Measurements from ENCODE around the gene GPC5. TPM values are rescaled to one million over a fixed set of nuclear protein-coding genes. Genes with fewer than 3 reads are reported as not detected.

The GPC5 gene
- total and polyA plus RNA-seq, 2 of the 13 experiments (the other 11 are each of a cell fraction or from before 2014, with no cell fraction given), result 0.02 to 0.07 TPM

DNA sequence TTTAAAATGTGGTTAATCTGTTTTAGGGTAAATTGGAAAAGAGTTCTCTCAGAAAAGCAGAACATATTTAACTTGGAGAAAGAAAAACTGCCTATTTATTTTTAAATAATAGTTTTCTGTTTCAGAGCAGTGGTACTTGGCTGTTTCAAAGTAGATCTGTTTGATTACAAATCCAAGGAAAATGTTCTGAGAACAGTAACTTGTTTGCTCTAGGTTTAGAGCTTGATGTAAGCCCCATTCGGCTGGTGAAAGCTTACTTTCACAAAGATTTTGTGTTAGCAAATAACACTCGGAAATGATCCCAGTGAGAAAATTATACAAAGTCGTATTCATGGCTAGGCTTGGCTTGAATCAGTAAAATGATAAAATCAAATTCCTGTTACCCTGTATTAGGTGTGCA, 1432.4 kb downstream of the GPC5 start:
- in situ Hi-C loops (cut with HindIII; ENCODE audit: extremely low pct_ligation_motif_present, low pct_unique_long_range_greater_than_20kb) (no loop called here), intact Hi-C loops (cut with micrococcal nuclease; ENCODE audit: unreplicated experiment) (no loop called here)
- no peak overlapping the region for H3K9ac ChIP-seq (ENCODE audit: insufficient read depth, low read depth, low read length)
- CTCF ChIA-PET (ENCODE audit: low intra/inter-chr PET ratio, low total read pairs), result no interaction called here
- WGBS (ENCODE audit: low lambda C conversion rate), result 10% methylated on average over 3 of the region's 3 CpGs
- FAIRE-seq, result no peak
- no peak overlapping the region for H3K27ac ChIP-seq (ENCODE audit: extremely low read length, insufficient read depth, low read length)
- no peak for ATAC-seq
- no peak overlapping the region for H3K4me2 ChIP-seq (ENCODE audit: low read depth, low read length)
- H4K20me1 ChIP-seq (ENCODE audit: insufficient read depth, low read length), result no peaks in the 10 kb centered on the region
- no peak for DNase-seq (ENCODE audit: low spot score)
- no TSS peak for BruUV-seq (replicated peaks)
- no peaks in the 10 kb centered on the region for H3K36me3 ChIP-seq (replicated peaks in 1 of 2; ENCODE audit: control insufficient read depth in 1 of 2, insufficient read depth in 2 of 2, low read length in 2 of 2)
- no peak overlapping the region for H2AFZ ChIP-seq (ENCODE audit: low read length)
- H3K9me3 ChIP-seq (ENCODE audit: low read length), result no peaks in the 10 kb centered on the region
- POLR2A ChIA-PET, result no interaction called here
- H3K27me3 ChIP-seq (ENCODE audit: control insufficient read depth in 1 of 2, insufficient read depth in 2 of 2, low read length in 2 of 2), result no peaks in the 10 kb centered on the region
- no peak overlapping the region for H3K4me3 ChIP-seq (replicated peaks in 1 of 3; ENCODE audit: insufficient read depth in 1 of 3, low read depth in 2 of 3, low read length in 3 of 3)
- no peaks in the 10 kb centered on the region for H3K4me1 ChIP-seq (ENCODE audit: insufficient read depth, low read length)
- TF ChIP-seq AGO1 (IDR thresholded peaks at IDR 0.05; ENCODE audit: low read depth, low read length, poor library complexity, severe bottlenecking), result no peak
- TF ChIP-seq KLF6 (CRISPR knock-in tag; IDR thresholded peaks at IDR 0.05), result no peak
- TF ChIP-seq ZNF263 (CRISPR knock-in tag; IDR thresholded peaks at IDR 0.05), result no peak
- no peak for TF ChIP-seq ZNF292 (CRISPR knock-in tag; IDR thresholded peaks at IDR 0.05; ENCODE audit: borderline replicate concordance, low read depth)
- no peak for TF ChIP-seq NFE2L1 (CRISPR knock-in tag; IDR thresholded peaks at IDR 0.05; ENCODE audit: borderline replicate concordance)
- H3K79me2 ChIP-seq (ENCODE audit: insufficient read depth, low read length), result no peaks in the 10 kb centered on the region

DNA sequence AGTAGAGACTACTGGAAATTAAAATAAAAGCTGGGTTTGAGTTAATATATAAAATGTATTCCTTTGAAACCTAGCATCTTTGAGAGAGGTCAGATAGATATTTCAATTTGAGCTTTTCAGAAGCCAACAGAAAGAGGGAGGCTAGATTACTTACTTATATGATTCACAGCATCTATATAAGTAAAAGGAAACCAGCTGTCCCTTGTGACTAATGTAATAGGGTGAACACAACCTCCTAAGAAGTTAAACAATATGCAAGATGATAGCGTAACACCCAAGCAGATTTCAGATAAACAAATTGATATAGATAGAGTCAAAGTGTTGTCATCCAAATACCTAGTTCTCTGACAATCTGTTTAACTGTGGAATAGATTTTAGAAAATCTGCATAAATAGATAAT, 1434.7 kb downstream of the GPC5 start:
- BruUV-seq (replicated peaks), result no TSS peak
- Histone ChIP-seq H3K4me2 (ENCODE audit: low read depth, low read length) (no peak overlapping the region), H3K27me3 (ENCODE audit: control insufficient read depth in 1 of 2, insufficient read depth in 2 of 2, low read length in 2 of 2) (no peaks in the 10 kb centered on the region; a peak in 1 of 5 replicates), H3K79me2 (ENCODE audit: insufficient read depth, low read length) (no peaks in the 10 kb centered on the region), H3K4me1 (ENCODE audit: insufficient read depth, low read length) (no peaks in the 10 kb centered on the region), H4K20me1 (ENCODE audit: insufficient read depth, low read length) (no peaks in the 10 kb centered on the region), H3K9me3 (ENCODE audit: low read length) (no peaks in the 10 kb centered on the region), H3K9ac (ENCODE audit: insufficient read depth, low read depth, low read length) (no peak overlapping the region), H3K36me3 (replicated peaks in 1 of 2; ENCODE audit: control insufficient read depth in 1 of 2, insufficient read depth in 2 of 2, low read length in 2 of 2) (no peaks in the 10 kb centered on the region), H2AFZ (ENCODE audit: low read length) (no peak overlapping the region), H3K4me3 (replicated peaks in 1 of 3; ENCODE audit: insufficient read depth in 1 of 3, low read depth in 2 of 3, low read length in 3 of 3) (no peak overlapping the region), H3K27ac (ENCODE audit: extremely low read length, insufficient read depth, low read length) (no peak overlapping the region)
- WGBS (ENCODE audit: low lambda C conversion rate), result 93% methylated on average over 1 of the region's 1 CpG
- intact Hi-C loops (cut with micrococcal nuclease; ENCODE audit: unreplicated experiment) (no loop called here), in situ Hi-C loops (cut with HindIII; ENCODE audit: extremely low pct_ligation_motif_present, low pct_unique_long_range_greater_than_20kb) (no loop called here)
- TF ChIP-seq HDAC1 (CRISPR knock-in tag; IDR thresholded peaks at IDR 0.05) (no peak), ZNF839 (CRISPR knock-in tag; IDR thresholded peaks at IDR 0.05; ENCODE audit: borderline replicate concordance) (no peak), NFIB (CRISPR knock-in tag; IDR thresholded peaks at IDR 0.05; ENCODE audit: borderline replicate concordance) (no peak), CREBL2 (CRISPR knock-in tag; IDR thresholded peaks at IDR 0.05; ENCODE audit: borderline replicate concordance) (no peak), HNRNPK (IDR thresholded peaks at IDR 0.05; ENCODE audit: low read depth, low read length, poor library complexity, severe bottlenecking) (no peak), ZNF264 (CRISPR knock-in tag; IDR thresholded peaks at IDR 0.05) (no peak), SAFB2 (CRISPR knock-in tag; IDR thresholded peaks at IDR 0.05; ENCODE audit: borderline replicate concordance, low read depth) (no peak), MZF1 (CRISPR knock-in tag; IDR thresholded peaks at IDR 0.05; ENCODE audit: borderline replicate concordance) (no peak), ZNF274 (CRISPR knock-in tag; IDR thresholded peaks at IDR 0.05) (no peak), TCF7L2 (IDR thresholded peaks at IDR 0.05; ENCODE audit: low read depth, low read length) (no peak), RBFOX2 (IDR thresholded peaks at IDR 0.05; ENCODE audit: low read depth, low read length) (no peak), HNRNPUL1 (IDR thresholded peaks at IDR 0.05; ENCODE audit: low read depth, low read length) (no peak), IRX3 (CRISPR knock-in tag; IDR thresholded peaks at IDR 0.05; ENCODE audit: borderline replicate concordance, low read depth) (no peak), ARNT (IDR thresholded peaks at IDR 0.05) (no peak), NPAS2 (CRISPR knock-in tag; IDR thresholded peaks at IDR 0.05; ENCODE audit: borderline replicate concordance) (no peak), ELK4 (CRISPR knock-in tag; IDR thresholded peaks at IDR 0.05; ENCODE audit: borderline replicate concordance) (no peak)
- DNase-seq (ENCODE audit: low spot score) (no peak), FAIRE-seq (no peak), ATAC-seq (no peak)
- ChIA-PET CTCF (ENCODE audit: low intra/inter-chr PET ratio, low total read pairs) (no interaction called here), POLR2A (no interaction called here)

Measured in HepG2 (cell line).